Right atrium auricular region (tissue), 2 donors: Measurements from ENCODE around the gene POLR1E. TPM values are rescaled to one million over a fixed set of nuclear protein-coding genes. Genes with fewer than 3 reads are reported as not detected.
"Not testable (repeated sequence)": the region's sequence is repeated elsewhere in the genome, so short reads cannot be mapped to it uniquely, and the experiment has no call there.

Experiments
- DNase-seq: peaks from one replicate; pipeline ENCODE4 v3.0.0-alpha.2; 2019; ENCODE audit warnings: low spot score
- H3K27ac ChIP-seq, 2 donors: fragments of 200-600 bp; sonication (generic); 1 replicate in 1 of 2; 2 replicates in 1 of 2; pipeline ENCODE4 v1.5.1; 2016 to 2019
- H3K27me3 ChIP-seq, 2 donors: fragments of 200-600 bp; sonication (generic); one replicate each; pipeline versions ENCODE4 v1.5.1 to v1.6.0; 2017 to 2019
- H3K36me3 ChIP-seq: fragments of 200-600 bp; sonication (generic); one replicate; pipeline ENCODE4 v1.5.1; 2016
- H3K4me1 ChIP-seq, 2 donors: fragments of 200-600 bp; sonication (generic); one replicate each; pipeline versions ENCODE4 v1.5.1 to v1.6.0; 2017 to 2019
- H3K4me3 ChIP-seq, 2 donors: fragments of 200-600 bp; sonication (generic); 1 replicate in 1 of 2; 2 replicates in 1 of 2; pipeline ENCODE4 v1.5.1; 2017 to 2019; ENCODE audit warnings: mild to moderate bottlenecking in 1 of 2, moderate library complexity in 1 of 2
- H3K9me3 ChIP-seq, 2 donors: fragments of 200-600 bp; sonication (generic); one replicate each; pipeline ENCODE4 v1.5.1; 2019
- CTCF ChIP-seq, 2 donors: fragments of 200-600 bp; sonication (generic); IDR thresholded peaks; one replicate each; pipeline ENCODE4 v1.5.1; 2019; ENCODE audit warnings: antibody characterized with exemption in 2 of 2
- total RNA-seq, 2 donors: library from RNA; depleted of rRNA; stranded (reverse); fragments of >200 nt; gene quantifications; one replicate each; pipeline ENCODE4 v1.1.0, GENCODE V29; 2016

Gene POLR1E
- total RNA-seq, 2 donors from 2014 or later, result 9.6 to 13.3 TPM

GRCh38 chr9:37508135-37508833, 22.5 kb downstream of the POLR1E start:
- DNase-seq, result no peak
- Histone ChIP-seq H3K27ac (no peak overlapping the region), H3K4me3 (no peak overlapping the region), H3K27me3 (no peaks in the 10 kb centered on the region), H3K9me3 (no peaks in the 10 kb centered on the region), H3K4me1 (no peaks in the 10 kb centered on the region), H3K36me3 (peaks cover 17% of the 10 kb centered on the region)
- no peak for TF ChIP-seq CTCF (IDR thresholded peaks at IDR 0.05)

GRCh38 chr9:37508834-37509206, 23.1 kb downstream of the POLR1E start:
- TF ChIP-seq CTCF (IDR thresholded peaks at IDR 0.05), result no peak
- Histone ChIP-seq H3K4me3 (no peak overlapping the region), H3K9me3 (no peaks in the 10 kb centered on the region), H3K27me3 (no peaks in the 10 kb centered on the region), H3K4me1 (no peaks in the 10 kb centered on the region), H3K36me3 (peaks cover 13% of the 10 kb centered on the region), H3K27ac (no peak overlapping the region)
- no peak for DNase-seq

GRCh38 chr9:37509536-37509935, 23.8 kb downstream of the POLR1E start:
- H3K27me3 ChIP-seq, result no peaks in the 10 kb centered on the region
- no peak for TF ChIP-seq CTCF (IDR thresholded peaks at IDR 0.05)
- no peaks in the 10 kb centered on the region for H3K9me3 ChIP-seq
- no peak overlapping the region for H3K4me3 ChIP-seq
- no peaks in the 10 kb centered on the region for H3K4me1 ChIP-seq
- H3K27ac ChIP-seq, result no peak overlapping the region
- peaks cover 12% of the 10 kb centered on the region for H3K36me3 ChIP-seq
- DNase-seq, result no peak

GRCh38 chr9:37510053-37510452, 24.3 kb downstream of the POLR1E start:
- not testable (repeated sequence) for H3K9me3 ChIP-seq

GRCh38 chr9:37511016-37512010, 25.6 kb downstream of the POLR1E start:
- no peak for TF ChIP-seq CTCF (IDR thresholded peaks at IDR 0.05)
- no peak overlapping the region for H3K4me3 ChIP-seq
- H3K9me3 ChIP-seq, result no peaks in the 10 kb centered on the region
- H3K4me1 ChIP-seq, result no peaks in the 10 kb centered on the region
- H3K36me3 ChIP-seq, result peaks cover 10% of the 10 kb centered on the region
- no peaks in the 10 kb centered on the region for H3K27me3 ChIP-seq
- no peak overlapping the region for H3K27ac ChIP-seq
- no peak for DNase-seq

More at GRCh38 chr9:37510053-37510452, 24.3 kb downstream of the POLR1E start:
- not testable (repeated sequence) for DNase-seq, H3K36me3 ChIP-seq, H3K27me3 ChIP-seq, H3K4me3 ChIP-seq, H3K4me1 ChIP-seq, H3K27ac ChIP-seq

- no peak for DNase-seq
- Histone ChIP-seq H3K4me3 (no peak overlapping the region), H3K36me3 (peaks cover 10% of the 10 kb centered on the region), H3K4me1 (no peaks in the 10 kb centered on the region), H3K9me3 (no peaks in the 10 kb centered on the region), H3K27me3 (no peaks in the 10 kb centered on the region), H3K27ac (no peak overlapping the region)
- no peak for TF ChIP-seq CTCF (IDR thresholded peaks at IDR 0.05)
Observed at GRCh38 chr9:37512437-37512836, 26.7 kb downstream of the POLR1E start.

GRCh38 chr9:37514415-37514814, 28.7 kb downstream of the POLR1E start:
- not testable (repeated sequence) for H3K36me3 ChIP-seq, H3K27me3 ChIP-seq, H3K27ac ChIP-seq, H3K9me3 ChIP-seq, H3K4me1 ChIP-seq, DNase-seq, H3K4me3 ChIP-seq
